GM18519 (cell line): ENCODE results near the gene KATNBL1.

Experiments used
- ATAC-seq: cut with Tn5 transposase; IDR thresholded peaks from one replicate; pipeline ENCODE4 v1.9.1; 2021; ENCODE audit warnings: mild to moderate bottlenecking, moderate library complexity; ENCODE audit not compliant: unreplicated experiment, low FRiP score

The KATNBL1 gene, protein sequence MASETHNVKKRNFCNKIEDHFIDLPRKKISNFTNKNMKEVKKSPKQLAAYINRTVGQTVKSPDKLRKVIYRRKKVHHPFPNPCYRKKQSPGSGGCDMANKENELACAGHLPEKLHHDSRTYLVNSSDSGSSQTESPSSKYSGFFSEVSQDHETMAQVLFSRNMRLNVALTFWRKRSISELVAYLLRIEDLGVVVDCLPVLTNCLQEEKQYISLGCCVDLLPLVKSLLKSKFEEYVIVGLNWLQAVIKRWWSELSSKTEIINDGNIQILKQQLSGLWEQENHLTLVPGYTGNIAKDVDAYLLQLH

DNA sequence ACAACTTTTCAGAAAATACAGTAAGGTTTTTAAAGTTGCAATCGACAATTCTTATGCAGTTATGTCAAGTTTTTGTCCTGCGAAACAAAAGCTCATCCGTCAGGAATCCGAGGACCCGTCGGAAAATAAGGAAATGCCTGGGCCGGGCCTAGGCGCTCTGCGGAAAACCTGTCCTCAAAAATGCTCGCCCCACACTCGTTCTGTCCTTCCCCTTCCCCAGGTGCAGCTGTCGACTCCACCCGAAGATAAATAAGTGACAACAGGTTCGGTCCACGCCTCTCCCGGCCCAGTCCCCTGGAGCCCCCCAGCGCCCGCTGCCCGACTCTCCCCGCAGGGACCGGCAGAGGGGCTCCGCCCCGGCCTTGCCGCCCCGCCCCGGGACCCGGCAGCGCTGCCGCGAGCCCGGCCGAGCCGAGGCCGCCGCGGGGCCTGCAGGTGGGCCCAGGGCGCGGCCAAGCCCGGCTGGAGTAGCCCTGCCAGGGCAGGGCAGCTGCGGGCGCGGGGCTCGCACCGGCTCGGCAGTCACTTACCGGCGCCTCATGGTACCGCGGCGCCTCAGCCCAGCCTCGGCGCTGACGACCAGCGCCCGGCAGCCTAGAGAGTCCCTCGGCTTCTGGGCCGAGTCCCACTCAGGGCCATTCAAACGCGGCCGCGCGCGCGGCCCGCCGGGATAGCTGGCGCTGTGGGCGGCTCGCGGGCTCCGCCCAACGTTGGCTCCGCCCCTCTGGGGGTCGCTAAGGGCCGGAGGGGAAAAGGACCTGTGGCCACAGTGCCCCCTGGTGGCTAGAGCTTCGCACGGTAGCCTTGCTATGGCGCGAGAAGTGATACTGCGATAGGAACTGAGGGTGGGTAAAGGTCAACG, at the start of gene KATNBL1:
TSS of gene KATNBL1 (minus strand) at position 676 of the 862 bp plus-strand sequence. CDS start 46,420 bp downstream, outside the sequence.
- peak; percentile 80 for ATAC-seq

DNA sequence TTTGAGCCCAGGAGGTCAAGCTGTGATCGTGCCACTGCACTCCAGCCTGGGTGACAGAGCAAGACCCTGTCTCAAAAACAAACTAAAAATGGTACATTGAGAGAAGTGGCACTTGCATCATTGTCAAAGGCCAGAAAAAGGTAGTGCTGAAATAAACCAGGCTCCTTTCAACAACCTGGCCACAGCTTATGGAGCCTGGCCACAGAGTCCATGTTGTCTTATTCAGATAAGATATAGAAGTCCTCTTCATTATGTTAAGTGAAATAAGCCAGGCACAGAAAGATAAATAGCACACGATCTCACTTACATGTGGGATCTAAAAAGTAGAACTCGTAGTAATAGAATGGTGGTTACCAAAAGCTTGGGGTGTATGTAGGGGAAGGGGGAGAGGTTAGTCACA, 49.7 kb upstream of the KATNBL1 start:
- no peak for ATAC-seq

DNA sequence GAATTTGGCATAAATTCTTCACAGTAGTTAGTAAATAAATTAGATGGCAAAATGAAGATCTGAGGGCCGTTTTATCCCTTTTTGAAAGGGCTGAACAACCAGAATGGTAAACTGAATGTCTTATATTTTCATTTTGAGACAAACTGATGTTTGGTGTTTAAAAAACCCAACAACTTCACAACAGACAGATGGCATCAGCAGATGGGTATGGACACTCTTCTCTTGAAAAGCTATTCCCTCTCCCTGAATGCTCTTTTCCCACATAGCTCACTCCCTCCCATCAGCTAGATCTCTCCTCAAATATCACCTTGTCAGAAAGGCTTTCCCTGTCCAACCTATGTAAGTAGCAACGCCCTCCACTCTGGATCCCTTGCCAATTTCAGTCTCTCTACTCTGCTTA, 48.3 kb upstream of the KATNBL1 start:
- no peak for ATAC-seq

DNA sequence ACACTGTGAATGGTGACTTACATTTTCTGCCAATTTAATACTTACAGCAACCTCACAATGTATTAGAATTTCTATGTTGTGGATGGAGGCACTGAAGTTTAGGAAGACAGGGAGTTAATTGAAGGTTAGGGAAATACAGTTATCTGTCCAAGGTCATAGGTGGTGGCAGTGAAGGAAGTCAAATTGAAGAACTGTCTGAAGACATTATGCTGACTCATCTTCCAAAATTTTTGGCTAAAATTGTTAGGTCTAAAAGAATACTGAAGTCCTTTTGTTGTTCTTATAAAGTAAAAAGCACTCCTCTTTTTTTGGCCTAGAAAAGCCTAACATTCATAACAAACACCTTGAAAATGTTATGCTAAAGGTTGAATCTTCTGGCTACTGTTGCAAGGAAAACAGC, 42.6 kb upstream of the KATNBL1 start:
- no peak for ATAC-seq

DNA sequence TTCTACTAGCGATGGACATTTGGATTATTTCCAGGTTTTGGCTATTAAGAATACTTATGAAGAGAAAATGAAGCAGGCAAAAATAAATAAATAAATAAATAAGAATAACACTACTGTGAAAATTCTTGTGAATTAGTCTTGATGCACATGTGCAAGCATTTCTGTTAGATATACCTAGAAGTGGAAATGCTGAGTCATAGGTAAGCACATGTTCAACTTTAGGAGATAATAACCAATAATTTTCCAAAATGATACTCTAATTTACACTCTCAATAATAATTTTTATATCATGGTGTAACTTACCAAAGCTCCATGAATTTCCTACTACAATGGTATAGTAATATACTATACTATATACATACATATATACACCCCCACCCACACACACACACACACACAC, 38.3 kb upstream of the KATNBL1 start:
- ATAC-seq = no peak

- ATAC-seq = no peak
Observed at GRCh38 chr15:34246276-34246976, 36.5 kb upstream of the KATNBL1 start.

- no peak for ATAC-seq
Observed at GRCh38 chr15:34243226-34243625, 33.3 kb upstream of the KATNBL1 start.

GRCh38 chr15:34242331-34242710, 32.4 kb upstream of the KATNBL1 start:
- no peak for ATAC-seq

GRCh38 chr15:34241376-34242330, 31.8 kb upstream of the KATNBL1 start:
- peak; percentile 51 for ATAC-seq

DNA sequence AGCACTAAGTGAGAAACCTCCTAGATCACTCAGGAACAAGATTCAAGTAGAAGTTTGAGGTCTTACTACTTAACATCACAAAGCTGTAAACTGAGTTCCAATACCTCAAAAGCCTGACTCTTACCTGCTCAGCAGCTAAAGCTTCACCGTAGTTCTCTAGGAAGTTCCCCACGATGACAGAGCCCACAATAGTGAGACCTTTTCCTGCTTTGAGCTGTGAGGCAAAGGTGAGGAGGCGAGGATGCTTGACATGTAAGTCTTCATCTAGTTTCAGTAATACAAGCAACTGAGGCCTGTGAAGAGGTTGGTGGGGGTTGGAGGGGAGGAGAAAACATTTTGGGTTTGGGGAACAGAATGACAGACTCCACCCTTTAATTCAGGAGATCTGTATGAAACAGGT, 30.6 kb upstream of the KATNBL1 start:
- no peak for ATAC-seq

GRCh38 chr15:34239151-34239808, 29.4 kb upstream of the KATNBL1 start:
- no peak for ATAC-seq

GRCh38 chr15:34233614-34234013, 23.7 kb upstream of the KATNBL1 start:
- ATAC-seq = no peak

GRCh38 chr15:34223904-34224596, 14.2 kb upstream of the KATNBL1 start:
- no peak for ATAC-seq

GRCh38 chr15:34217587-34218225, 7.8 kb upstream of the KATNBL1 start:
- ATAC-seq = no peak

- ATAC-seq = no peak
Observed at GRCh38 chr15:34216527-34217270, 6.8 kb upstream of the KATNBL1 start.

GRCh38 chr15:34214135-34214534, 4.2 kb upstream of the KATNBL1 start:
- ATAC-seq = no peak

DNA sequence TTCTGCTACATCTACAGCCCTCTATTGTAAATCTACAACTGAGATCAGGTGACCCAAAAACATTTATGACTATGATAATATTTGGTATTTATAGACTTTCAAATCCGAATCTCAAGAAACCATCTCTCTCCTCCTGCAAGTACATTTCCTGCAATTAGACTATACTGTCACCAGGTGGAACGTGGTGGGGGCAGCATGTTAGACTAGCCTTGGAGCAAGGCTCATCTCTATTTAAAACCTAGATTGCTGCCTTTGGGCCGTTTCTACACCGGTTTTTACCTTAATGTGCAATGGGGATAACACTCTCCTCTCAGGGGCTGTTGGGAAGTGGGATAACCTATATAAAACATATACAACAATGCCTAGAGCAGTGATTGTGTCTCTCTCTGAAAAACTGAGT, 3.8 kb upstream of the KATNBL1 start:
- ATAC-seq = no peak

DNA sequence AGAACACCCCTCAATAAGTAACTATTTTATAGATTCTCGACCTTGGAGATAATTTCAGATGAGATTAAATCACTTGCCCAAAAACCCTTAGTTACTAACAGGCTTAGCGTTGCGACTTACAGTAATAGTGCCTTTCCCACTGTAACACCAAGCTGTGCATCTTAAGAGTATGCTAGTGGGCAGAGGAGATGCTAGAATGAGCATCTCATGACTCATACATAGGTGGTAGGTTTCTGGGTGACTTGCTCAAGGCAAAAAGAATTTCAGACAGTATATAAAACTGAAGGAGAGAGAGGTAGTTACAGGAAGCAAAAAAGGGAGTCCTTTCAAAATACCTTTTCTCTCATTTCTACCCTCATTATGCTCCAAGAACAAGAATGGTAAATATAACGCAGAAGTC, 3.9 kb downstream of the KATNBL1 start:
- no peak for ATAC-seq
